Tibial nerve (tissue), 4 donors: ENCODE results near the gene VPREB3. TPM values are rescaled to one million over a fixed set of nuclear protein-coding genes. Genes with fewer than 3 reads are reported as not detected.

Experiments used
- DNase-seq, 2 donors: peaks; one replicate each; pipeline ENCODE4 v3.0.0-alpha.2; 2019; ENCODE audit warnings: low spot score in 2 of 2
- H3K27ac ChIP-seq, 4 donors: fragments of 200-600 bp; sonication (generic) in 3 of 4; one replicate each; pipeline ENCODE4 v1.5.1; 2017 to 2019; ENCODE audit warnings: mild to moderate bottlenecking in 1 of 4
- H3K27me3 ChIP-seq, 2 donors: fragments of 200-600 bp; sonication (generic) in 1 of 2; one replicate each; pipeline versions ENCODE4 v1.5.1 to v1.6.0; 2017 to 2019
- H3K36me3 ChIP-seq, 3 donors: fragments of 200-600 bp; sonication (generic); one replicate each; pipeline ENCODE4 v1.5.1; 2018 to 2019
- H3K4me1 ChIP-seq, 4 donors: fragments of 200-600 bp; sonication (generic) in 3 of 4; one replicate each; pipeline ENCODE4 v1.5.1; 2017 to 2019
- H3K4me3 ChIP-seq, 4 donors: fragments of 200-600 bp; sonication (generic) in 3 of 4; one replicate each; pipeline ENCODE4 v1.5.1; 2017 to 2019; ENCODE audit warnings: mild to moderate bottlenecking in 1 of 4, moderate library complexity in 1 of 4
- H3K9me3 ChIP-seq, 4 donors: fragments of 200-600 bp; sonication (generic) in 3 of 4; one replicate each; pipeline ENCODE4 v1.5.1; 2017 to 2019
- CTCF ChIP-seq, 5 experiments: fragments of 200-600 bp in 3 of 5; fragments of 450-650 bp in 2 of 5; sonication (generic) in 3 of 5; IDR thresholded peaks; one replicate each; pipeline ENCODE4 v1.5.1; 2016 to 2019; ENCODE audit warnings: antibody characterized with exemption in 5 of 5, mild to moderate bottlenecking in 3 of 5, moderate library complexity in 2 of 5
- EP300 ChIP-seq, 2 donors: sonication (generic); formaldehyde crosslinking; IDR thresholded peaks; one replicate each; pipeline ENCODE4 v1.6.1; 2017; ENCODE audit warnings: antibody characterized with exemption in 2 of 2, mild to moderate bottlenecking in 1 of 2
- POLR2A ChIP-seq, 2 donors: fragments of 450-650 bp; IDR thresholded peaks; one replicate each; pipeline ENCODE4 v1.6.1; 2017; ENCODE audit warnings: antibody characterized with exemption in 2 of 2, mild to moderate bottlenecking in 2 of 2, moderate library complexity in 2 of 2
- WGBS, 2 donors: methylation state at CpG; one replicate each; pipeline ENCODE4 v1.1.5; 2018; 5-methylcytosine and 5-hydroxymethylcytosine counted together
- total RNA-seq, 4 donors: library from RNA; depleted of rRNA; stranded (reverse); fragments of >200 nt; gene quantifications; one replicate each; pipeline ENCODE4 v1.1.0, GENCODE V29; 2016

The VPREB3 gene
- total RNA-seq, 4 donors from 2014 or later = not detected

GRCh38 chr22:23764899-23765881, 11.0 kb upstream of the VPREB3 start:
- Histone ChIP-seq H3K9me3 (no peaks in the 10 kb centered on the region), H3K27ac (no peak overlapping the region), H3K4me3 (no peak overlapping the region), H3K27me3 (no peaks in the 10 kb centered on the region), H3K36me3 (peaks cover 0 to 16% (median 0%) of the 10 kb centered on the region in 3 donors), H3K4me1 (peaks cover 0 to 56% (median 12%) of the 10 kb centered on the region in 4 donors)
- TF ChIP-seq CTCF (IDR thresholded peaks at IDR 0.05) (no peak), POLR2A (IDR thresholded peaks at IDR 0.05) (no peak), EP300 (IDR thresholded peaks at IDR 0.05) (no peak)
- no peak for DNase-seq
- WGBS, 2 donors = 79 to 89% methylated on average over 5 to 9 of the region's 9 CpGs

- no peak for DNase-seq
- 70 to 71% methylated on average over 7 of the region's 7 CpGs for WGBS, 2 donors
- Histone ChIP-seq H3K4me1 (peaks cover 0 to 49% (median 12%) of the 10 kb centered on the region in 4 donors), H3K36me3 (peaks cover 0 to 16% (median 0%) of the 10 kb centered on the region in 3 donors), H3K27ac (no peak overlapping the region), H3K4me3 (peak overlapping the region in 1 of 4 donors; percentile 30), H3K27me3 (no peaks in the 10 kb centered on the region), H3K9me3 (no peaks in the 10 kb centered on the region)
- TF ChIP-seq EP300 (IDR thresholded peaks at IDR 0.05) (no peak), POLR2A (IDR thresholded peaks at IDR 0.05) (no peak), CTCF (IDR thresholded peaks at IDR 0.05) (no peak)
Observed at GRCh38 chr22:23763954-23764353, 9.7 kb upstream of the VPREB3 start.

GRCh38 chr22:23763579-23763945, 9.3 kb upstream of the VPREB3 start:
- DNase-seq = no peak
- Histone ChIP-seq H3K9me3 (no peaks in the 10 kb centered on the region), H3K27ac (no peak overlapping the region), H3K27me3 (no peaks in the 10 kb centered on the region), H3K4me1 (peaks cover 0 to 45% (median 10%) of the 10 kb centered on the region in 4 donors), H3K36me3 (peaks cover 0 to 16% (median 0%) of the 10 kb centered on the region in 3 donors), H3K4me3 (peak overlapping the region in 2 of 4 donors; percentile 20 to 30)
- 13 to 30% methylated on average over 11 to 17 of the region's 17 CpGs for WGBS, 2 donors
- TF ChIP-seq POLR2A (IDR thresholded peaks at IDR 0.05) (no peak), CTCF (IDR thresholded peaks at IDR 0.05) (no peak), EP300 (IDR thresholded peaks at IDR 0.05) (no peak)

- Histone ChIP-seq H3K9me3 (no peaks in the 10 kb centered on the region), H3K4me3 (peak within 1 kb of the TSS in 2 of 4 donors; percentile 20 to 30), H3K27me3 (no peaks in the 10 kb centered on the region), H3K36me3 (peaks cover 0 to 16% (median 0%) of the 10 kb centered on the region in 3 donors), H3K27ac (no peak within 1 kb of the TSS), H3K4me1 (peaks cover 0 to 39% (median 9%) of the 10 kb centered on the region in 4 donors)
- no peak for DNase-seq
- WGBS, 2 donors = 28 to 50% methylated on average over 11 to 23 of the region's 23 CpGs
- TF ChIP-seq CTCF (IDR thresholded peaks at IDR 0.05) = no peak
- TF ChIP-seq POLR2A (IDR thresholded peaks at IDR 0.05) = no peak
- no peak for TF ChIP-seq EP300 (IDR thresholded peaks at IDR 0.05)
Observed at GRCh38 chr22:23762842-23763578, 8.8 kb upstream of the VPREB3 start, which contains the start of gene C22orf15. Gene C22orf15 (plus strand): TSS chr22:23762990. CDS start chr22:23763307, 317 bp downstream.
